B cell (primary cell): Measurements from ENCODE around the gene MRAS.

ENCODE experiments used
- EZH2 ChIP-seq: IDR thresholded peaks from 2 replicates; pipeline ENCODE4 v1.6.1; 2012; ENCODE audit warnings: borderline replicate concordance, low read depth, mild to moderate bottlenecking, moderate library complexity, low read length; ENCODE audit not compliant: insufficient read depth, poor library complexity, severe bottlenecking
- TF ChIP-seq, protein P1 (sequence below): fragments of 200-600 bp; IDR thresholded peaks from one replicate; pipeline ENCODE4 v1.8.0; 2022; ENCODE audit warnings: antibody characterized with exemption, mild to moderate bottlenecking

- no peak for TF ChIP-seq EZH2
- TF ChIP-seq, protein P1, sequence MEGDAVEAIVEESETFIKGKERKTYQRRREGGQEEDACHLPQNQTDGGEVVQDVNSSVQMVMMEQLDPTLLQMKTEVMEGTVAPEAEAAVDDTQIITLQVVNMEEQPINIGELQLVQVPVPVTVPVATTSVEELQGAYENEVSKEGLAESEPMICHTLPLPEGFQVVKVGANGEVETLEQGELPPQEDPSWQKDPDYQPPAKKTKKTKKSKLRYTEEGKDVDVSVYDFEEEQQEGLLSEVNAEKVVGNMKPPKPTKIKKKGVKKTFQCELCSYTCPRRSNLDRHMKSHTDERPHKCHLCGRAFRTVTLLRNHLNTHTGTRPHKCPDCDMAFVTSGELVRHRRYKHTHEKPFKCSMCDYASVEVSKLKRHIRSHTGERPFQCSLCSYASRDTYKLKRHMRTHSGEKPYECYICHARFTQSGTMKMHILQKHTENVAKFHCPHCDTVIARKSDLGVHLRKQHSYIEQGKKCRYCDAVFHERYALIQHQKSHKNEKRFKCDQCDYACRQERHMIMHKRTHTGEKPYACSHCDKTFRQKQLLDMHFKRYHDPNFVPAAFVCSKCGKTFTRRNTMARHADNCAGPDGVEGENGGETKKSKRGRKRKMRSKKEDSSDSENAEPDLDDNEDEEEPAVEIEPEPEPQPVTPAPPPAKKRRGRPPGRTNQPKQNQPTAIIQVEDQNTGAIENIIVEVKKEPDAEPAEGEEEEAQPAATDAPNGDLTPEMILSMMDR, result no peak
These were observed 17.1 kb upstream of the MRAS start for GRCh38 chr3:138331143-138331894.
